T-helper 1 cell (primary cell): Measurements from ENCODE around the gene DLL3.

Source experiments
- DNase-seq, 5 donors: peaks; one replicate each; pipeline ENCODE4 v3.0.0-alpha.2; 2012 to 2020

Gene DLL3

GRCh38 chr19:39489756-39490155 lies 9.0 kb upstream of the DLL3 start:
- no peak for DNase-seq

DNA sequence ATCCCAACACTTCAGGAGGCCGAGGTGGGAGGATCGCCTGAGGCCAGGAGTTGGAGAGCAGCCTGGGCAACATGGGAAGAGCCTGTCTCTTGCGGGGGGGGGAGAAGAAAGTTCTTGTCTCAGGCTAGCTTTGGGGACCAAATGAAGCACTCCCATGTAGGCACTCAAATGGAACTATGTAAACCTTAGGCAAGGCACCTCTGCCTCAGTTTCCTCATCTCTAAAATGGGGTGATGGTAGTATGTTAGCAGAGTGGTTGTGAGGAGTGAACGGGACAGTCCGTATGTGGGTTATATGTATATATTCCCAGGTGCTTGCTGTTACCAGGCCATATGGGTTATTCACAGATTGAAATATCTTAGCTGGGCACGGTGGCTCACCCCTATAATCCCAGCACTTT lies 6.5 kb upstream of the DLL3 start:
- DNase-seq = no peak

DNA sequence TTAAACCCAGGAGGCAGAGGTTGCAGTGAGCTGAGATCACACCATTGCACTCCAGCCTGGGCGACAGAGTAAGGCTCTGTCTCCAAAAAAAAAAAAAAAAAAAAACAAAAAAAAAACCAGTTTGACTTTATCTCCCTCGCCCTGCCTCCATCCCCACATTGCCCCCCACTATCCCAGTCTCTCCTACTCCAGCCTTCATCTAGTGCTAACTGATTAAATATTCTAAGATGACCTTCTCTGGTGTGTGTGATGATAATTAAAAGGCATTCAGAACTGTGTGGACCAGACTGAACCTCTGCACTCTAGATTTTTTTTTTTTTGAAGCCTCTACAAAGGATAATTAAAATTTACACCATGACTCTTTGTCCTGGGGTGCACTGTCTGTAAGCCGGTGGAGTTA lies 6.0 kb upstream of the DLL3 start:
- DNase-seq = no peak

DNA sequence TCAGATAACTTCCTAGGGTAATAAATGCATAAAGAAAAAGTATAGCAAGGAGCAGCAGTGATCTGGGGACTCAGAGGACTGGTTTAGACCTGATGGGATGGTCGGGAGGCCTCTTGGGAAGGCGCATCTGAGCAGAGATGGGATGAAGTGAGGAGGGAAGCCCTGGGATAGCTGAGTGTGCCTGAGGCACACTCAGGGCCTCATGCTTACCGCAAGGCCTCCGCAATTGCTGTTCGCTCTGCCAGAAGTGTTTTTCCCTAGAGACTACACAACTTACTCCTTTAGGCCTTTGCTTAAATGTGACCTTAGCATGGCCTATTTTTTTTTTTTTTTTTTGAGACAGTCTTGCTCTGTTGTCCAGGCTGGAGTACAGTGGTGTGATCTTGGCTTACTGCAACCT lies 4.1 kb upstream of the DLL3 start:
- DNase-seq = no peak

DNA sequence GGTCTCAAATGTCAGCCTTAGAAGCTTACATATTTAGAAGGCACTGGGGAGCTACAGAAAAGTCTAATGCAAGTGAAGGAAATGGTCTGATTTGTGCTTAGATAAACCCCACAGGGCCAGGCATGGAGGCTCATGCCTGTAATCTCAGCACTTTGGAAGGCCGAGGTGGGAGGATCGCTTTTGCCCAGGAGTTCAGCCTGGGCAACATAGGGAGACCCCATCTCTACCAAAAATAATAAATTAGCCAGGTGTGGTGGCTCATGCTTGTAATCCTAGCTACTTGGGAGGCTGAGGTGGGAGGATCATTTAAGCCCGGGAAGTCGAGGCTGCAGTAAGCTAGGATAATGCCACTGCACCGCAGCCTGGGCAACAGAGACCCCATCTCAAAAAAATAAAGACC lies 2.7 kb upstream of the DLL3 start:
- DNase-seq = no peak

DNA sequence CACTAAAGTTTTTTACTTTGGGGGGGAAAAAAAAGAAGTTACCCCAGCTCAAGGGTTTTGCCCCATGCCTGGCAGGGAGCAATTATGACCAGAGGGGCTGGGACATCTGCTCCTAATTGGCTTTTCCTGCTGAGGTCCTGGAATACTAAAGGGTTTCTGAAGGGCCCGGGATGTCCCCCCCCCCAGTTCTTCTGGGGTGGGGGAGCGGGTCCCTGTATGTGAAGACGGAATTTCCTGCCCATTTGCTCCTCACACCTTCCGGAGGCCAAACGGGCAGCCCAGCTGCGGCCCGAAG lies 1.1 kb upstream of the DLL3 start:
- no peak for DNase-seq

DNA sequence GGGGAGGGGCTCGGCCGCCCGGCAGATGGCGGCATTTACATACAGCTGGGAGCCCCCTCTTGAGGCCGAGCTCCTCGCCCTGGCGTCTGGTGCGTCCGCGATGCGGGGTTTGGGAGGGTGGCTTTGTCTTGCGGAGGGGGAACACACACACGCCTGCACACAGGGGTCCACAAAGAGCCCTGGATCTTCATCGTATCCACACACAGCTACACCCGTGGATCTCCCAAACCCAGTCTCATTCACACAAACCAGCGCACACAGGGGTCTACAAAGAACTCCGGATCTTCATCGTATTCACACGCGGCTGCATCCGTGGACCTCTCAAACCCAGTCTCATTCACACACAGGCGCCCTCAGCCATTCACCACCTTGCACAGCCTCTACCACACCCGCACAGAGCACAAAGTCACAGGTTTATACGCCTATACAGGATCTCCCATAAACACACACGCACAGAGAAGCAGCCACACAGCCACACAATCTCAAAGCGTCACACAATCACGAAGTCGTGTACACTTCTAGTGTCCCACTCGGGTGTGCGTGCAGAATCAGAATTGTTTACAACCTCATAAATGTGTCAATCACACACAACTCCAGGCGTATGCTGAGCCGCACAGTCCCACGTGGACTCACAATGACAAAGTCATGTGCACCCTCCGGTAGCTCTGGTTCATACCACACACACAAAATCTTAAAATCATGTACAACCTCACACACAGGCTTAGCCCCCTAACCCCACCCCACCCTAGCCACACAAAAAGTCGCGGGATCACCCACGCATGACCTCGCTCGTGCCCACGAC lies 550 bp upstream of the DLL3 start:
- peak in 1 of 5 donors; percentile 17 for DNase-seq

- no peak for DNase-seq
These were observed 1.2 kb downstream of the DLL3 start for GRCh38 chr19:39499932-39500331.

GRCh38 chr19:39500543-39500942 lies 1.8 kb downstream of the DLL3 start:
- no peak for DNase-seq

GRCh38 chr19:39501340-39501739 lies 2.6 kb downstream of the DLL3 start:
- DNase-seq = no peak

DNA sequence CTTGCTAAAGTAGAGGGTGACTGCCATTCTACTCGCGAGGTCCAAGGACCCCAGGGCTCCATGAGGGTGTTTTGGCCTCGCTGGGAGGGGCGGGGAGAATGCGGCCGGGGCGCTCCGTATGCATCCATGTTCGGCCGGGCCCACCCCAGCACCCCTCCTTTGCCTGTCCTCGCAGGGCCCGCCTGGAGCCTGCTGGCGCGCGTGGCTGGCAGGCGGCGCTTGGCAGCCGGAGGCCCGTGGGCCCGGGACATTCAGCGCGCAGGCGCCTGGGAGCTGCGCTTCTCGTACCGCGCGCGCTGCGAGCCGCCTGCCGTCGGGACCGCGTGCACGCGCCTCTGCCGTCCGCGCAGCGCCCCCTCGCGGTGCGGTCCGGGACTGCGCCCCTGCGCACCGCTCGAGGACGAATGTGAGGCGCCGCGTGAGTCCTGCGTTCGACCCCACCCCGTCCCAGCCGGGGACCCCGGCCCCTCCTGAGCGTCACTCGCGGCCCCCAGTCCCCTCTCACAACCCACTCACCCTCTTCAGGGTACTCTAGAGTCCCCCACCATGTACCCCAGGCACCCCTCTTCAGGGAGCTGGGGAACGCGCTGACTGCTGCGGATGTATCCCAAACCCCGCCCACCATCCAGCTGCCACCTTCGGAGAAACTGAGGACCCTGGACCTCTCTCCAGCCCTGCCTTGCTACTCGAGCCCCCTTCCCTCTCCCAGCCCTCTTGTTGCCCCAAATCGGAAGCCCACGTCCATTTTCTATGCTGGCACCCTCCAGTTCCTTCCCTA lies 4.1 kb downstream of the DLL3 start:
- DNase-seq = peak; percentile 61 to 80 (median 70)

DNA sequence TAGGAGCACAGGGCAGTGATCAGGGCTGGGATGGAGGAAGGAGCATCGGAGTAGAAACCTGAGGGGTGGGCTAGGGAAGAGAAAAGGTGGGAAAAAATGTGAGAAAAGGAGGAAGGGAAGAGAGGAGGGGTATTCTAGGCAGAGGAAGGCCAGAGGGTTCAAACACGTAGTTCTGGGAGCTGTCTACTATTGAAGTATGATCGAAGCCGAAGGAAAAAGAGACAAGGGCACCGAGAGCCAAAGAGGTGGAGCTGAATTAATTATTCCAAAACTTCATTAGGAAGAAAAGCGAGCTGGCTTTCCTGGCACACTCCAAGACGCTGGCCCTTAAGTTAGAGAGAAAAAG lies 7.8 kb downstream of the DLL3 start:
- no peak for DNase-seq

GRCh38 chr19:39506944-39507714 lies 8.4 kb downstream of the DLL3 start:
- peak in 2 of 5 donors; percentile 38 to 45 for DNase-seq

DNA sequence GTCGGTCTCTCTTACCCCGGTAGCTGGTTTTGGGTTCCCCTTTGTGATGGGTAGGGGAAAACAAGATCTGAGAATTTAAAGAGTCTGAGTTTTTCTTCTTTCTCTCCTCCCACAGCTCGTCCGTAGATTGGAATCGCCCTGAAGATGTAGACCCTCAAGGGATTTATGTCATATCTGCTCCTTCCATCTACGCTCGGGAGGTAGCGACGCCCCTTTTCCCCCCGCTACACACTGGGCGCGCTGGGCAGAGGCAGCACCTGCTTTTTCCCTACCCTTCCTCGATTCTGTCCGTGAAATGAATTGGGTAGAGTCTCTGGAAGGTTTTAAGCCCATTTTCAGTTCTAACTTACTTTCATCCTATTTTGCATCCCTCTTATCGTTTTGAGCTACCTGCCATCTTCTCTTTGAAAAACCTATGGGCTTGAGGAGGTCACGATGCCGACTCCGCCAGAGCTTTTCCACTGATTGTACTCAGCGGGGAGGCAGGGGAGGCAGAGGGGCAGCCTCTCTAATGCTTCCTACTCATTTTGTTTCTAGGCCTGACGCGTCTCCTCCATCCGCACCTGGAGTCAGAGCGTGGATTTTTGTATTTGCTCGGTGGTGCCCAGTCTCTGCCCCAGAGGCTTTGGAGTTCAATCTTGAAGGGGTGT lies 9.1 kb downstream of the DLL3 start:
- no peak for DNase-seq

- DNase-seq = no peak
These were observed 9.9 kb downstream of the DLL3 start for GRCh38 chr19:39508629-39509028.

DNA sequence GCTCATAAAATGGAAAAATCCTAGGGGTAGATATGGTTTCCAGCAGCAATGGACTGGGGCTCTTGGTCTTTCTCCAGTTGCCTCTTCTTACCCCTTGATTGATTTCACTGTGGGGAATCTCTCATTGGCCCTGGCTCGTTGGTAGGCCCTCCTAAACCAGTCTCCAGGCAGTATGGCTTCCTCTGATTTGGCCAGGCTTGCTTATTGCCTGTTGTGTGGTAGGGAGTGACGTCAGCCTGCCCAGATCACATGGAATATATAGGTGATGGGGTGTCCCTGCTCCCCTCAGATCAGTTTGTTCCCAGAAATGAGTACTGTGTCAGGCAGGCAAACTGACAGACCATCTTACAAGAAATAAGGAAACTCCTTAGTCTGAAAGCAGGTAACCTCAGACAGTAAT lies 10.5 kb downstream of the DLL3 start:
- DNase-seq = no peak

DNA sequence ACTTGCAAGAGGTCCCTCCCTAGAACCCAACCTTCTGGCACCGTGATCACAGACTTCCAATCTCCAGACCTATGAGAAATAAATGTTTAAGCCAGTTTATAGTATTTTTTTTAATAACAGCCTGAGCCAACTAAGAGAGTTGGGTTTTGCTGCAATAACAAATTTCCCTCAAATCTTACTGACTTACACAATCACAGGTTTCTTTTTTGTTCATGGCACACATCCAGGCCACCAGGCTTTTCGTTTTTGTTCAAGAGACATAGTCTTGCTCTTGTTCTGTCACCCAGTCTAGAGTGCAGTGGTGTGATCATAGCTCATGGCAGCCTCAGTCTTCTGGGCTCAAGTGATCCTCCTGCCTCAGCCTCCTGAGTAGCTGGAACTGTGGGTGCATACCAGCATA lies 14.2 kb downstream of the DLL3 start:
- DNase-seq = no peak

GRCh38 chr19:39514840-39515550 lies 16.2 kb downstream of the DLL3 start, which contains the start of gene SELENOV:
Gene SELENOV, plus strand, starts transcription at chr19:39515139. Its CDS starts 74 bp downstream, at chr19:39515213.
- DNase-seq = no peak

- no peak for DNase-seq
These were observed 16.9 kb downstream of the DLL3 start for GRCh38 chr19:39515551-39516191.

- DNase-seq = no peak
These were observed 17.5 kb downstream of the DLL3 start for GRCh38 chr19:39516270-39516669.

DNA sequence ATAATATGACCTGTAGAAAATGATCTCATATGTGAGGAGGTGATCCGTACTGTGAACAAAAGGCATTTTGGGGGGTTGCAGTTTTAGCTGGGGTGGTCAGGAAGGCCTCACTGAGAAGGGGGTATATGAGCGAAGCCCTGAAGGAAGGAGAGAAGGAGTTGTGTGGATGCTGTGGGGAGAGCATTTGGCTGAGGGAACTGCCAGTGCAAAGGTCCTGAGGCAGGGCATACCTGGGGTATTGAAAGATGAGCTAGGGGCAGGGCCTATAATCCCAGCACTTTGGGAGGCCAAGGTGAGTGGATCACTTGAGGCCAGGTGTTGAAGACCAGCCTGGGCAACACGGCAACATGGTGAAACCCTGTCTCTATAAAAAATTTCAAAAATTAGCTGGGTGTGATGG lies 18.7 kb downstream of the DLL3 start:
- no peak for DNase-seq

GRCh38 chr19:39518458-39518857 lies 19.7 kb downstream of the DLL3 start:
- no peak for DNase-seq
